GM12891 (cell line): ENCODE data around the gene HSD17B12.

Experiments
- POLR2A ChIP-seq: IDR thresholded peaks from 2 replicates; pipeline ENCODE4 v1.6.1; 2011; ENCODE audit warnings: low read depth, low read length, control low read depth
- POLR2AphosphoS5 ChIP-seq: IDR thresholded peaks from 2 replicates; pipeline ENCODE4 v1.6.1; 2011; ENCODE audit warnings: low read depth, low read length, control low read depth
- POU2F2 ChIP-seq: IDR thresholded peaks from 2 replicates; pipeline ENCODE4 v1.6.1; 2011; ENCODE audit warnings: low read depth, mild to moderate bottlenecking, control low read depth, low read length, moderate library complexity
- SPI1 ChIP-seq: IDR thresholded peaks from 2 replicates; pipeline ENCODE4 v1.6.1; 2011; ENCODE audit warnings: low read depth, low read length, control low read depth
- TAF1 ChIP-seq: IDR thresholded peaks from 2 replicates; pipeline ENCODE4 v1.6.1; 2011; ENCODE audit warnings: low read depth, low read length, control low read depth

- no peak for TF ChIP-seq POLR2A
- no peak for TF ChIP-seq TAF1
- TF ChIP-seq POLR2AphosphoS5, result no peak
- no peak for TF ChIP-seq SPI1
- TF ChIP-seq POU2F2, result no peak
Observed at GRCh38 chr11:43664295-43664694, 16.2 kb upstream of the HSD17B12 start.
